ENCODE data around the gene TPD52L3. TPM values are rescaled to one million over a fixed set of nuclear protein-coding genes. Genes with fewer than 3 reads are reported as not detected.

The TPD52L3 gene
- total RNA-seq, 4 donors from 2014 or later: not detected

DNA sequence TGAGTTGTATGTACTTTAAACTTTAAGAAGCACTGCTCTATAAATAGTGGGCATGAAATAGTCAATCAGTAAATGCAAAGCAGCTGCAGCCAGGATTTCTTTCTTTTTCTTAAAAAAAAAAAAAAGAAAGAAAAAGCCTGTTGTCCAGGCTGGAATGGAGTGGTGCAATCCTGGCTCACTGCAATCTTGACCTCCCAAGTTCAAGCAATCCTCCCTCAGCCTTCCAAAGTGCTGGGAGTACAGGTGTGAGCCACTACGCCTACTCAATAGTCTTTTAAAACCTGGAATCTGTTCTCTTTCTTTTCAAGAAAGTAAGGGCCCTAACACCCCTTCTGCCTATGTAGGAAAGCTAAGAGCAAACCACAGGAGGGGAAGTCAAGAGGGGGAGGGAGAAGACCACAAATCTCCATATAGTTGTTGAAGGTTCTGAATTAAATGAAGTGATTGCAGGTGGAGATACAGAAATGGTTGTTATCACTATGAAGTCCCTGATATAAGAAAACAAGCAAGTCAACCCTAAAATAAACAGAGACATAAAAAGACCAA lies 20.6 kb upstream of the TPD52L3 start:
- no peaks in the 10 kb centered on the region for H3K36me3 ChIP-seq
- no peak for TF ChIP-seq EP300 (IDR thresholded peaks at IDR 0.05)
- no peak for TF ChIP-seq POLR2AphosphoS5 (IDR thresholded peaks at IDR 0.05)
- TF ChIP-seq, protein P1, sequence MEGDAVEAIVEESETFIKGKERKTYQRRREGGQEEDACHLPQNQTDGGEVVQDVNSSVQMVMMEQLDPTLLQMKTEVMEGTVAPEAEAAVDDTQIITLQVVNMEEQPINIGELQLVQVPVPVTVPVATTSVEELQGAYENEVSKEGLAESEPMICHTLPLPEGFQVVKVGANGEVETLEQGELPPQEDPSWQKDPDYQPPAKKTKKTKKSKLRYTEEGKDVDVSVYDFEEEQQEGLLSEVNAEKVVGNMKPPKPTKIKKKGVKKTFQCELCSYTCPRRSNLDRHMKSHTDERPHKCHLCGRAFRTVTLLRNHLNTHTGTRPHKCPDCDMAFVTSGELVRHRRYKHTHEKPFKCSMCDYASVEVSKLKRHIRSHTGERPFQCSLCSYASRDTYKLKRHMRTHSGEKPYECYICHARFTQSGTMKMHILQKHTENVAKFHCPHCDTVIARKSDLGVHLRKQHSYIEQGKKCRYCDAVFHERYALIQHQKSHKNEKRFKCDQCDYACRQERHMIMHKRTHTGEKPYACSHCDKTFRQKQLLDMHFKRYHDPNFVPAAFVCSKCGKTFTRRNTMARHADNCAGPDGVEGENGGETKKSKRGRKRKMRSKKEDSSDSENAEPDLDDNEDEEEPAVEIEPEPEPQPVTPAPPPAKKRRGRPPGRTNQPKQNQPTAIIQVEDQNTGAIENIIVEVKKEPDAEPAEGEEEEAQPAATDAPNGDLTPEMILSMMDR (IDR thresholded peaks at IDR 0.05): no peak
- no peak for TF ChIP-seq POLR2A (IDR thresholded peaks at IDR 0.05; ENCODE audit: low read depth)
- no peaks in the 10 kb centered on the region for H3K4me1 ChIP-seq
- H3K4me3 ChIP-seq: no peak overlapping the region
- no peak for DNase-seq (ENCODE audit: extremely low spot score)
- H3K27ac ChIP-seq (replicated peaks in 1 of 4): no peak overlapping the region
- H3K9me3 ChIP-seq: no peaks in the 10 kb centered on the region
- WGBS: 89% methylated on average over 1 of the region's 1 CpG
- peaks cover 0 to 4% (median 0%) of the 10 kb centered on the region in 4 donors for H3K27me3 ChIP-seq
- intact Hi-C loops (cut with DNase I): loop anchor here (5.0 kb wide), 1 partner anchor 255 kb away; no protein-coding TSS in a partner anchor

DNA sequence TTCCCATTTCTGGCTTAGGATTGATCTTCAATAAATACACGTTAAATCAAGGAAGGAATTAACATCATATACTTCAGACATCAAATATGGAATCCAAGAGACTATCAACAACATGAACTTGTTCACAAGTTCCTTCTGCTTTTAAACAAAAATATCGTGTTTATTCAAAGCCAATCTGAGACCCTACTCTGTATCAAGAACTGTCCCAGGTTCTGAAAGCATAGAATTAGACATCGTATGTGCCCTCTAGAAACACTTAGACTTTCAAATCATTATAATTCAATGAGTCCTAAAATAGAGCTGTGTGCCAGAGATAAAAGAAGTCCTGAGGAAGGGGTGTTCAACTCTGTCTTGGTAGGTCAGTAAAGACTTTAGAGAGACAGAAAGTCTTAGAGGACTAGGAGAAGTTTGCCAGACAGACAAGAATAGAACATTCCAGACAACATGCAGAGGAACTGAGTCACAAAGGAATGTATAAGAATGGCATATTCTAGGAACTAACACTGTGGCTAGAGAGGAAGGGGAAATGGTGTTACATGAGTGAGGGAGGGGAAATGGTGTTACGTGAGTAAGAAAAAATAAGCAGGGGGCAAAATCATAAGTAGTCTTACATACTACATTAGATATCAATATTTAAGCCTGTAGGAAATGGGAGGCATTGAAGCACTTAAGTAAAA lies 2.9 kb downstream of the TPD52L3 start:
- Histone ChIP-seq H3K4me1 (no peaks in the 10 kb centered on the region), H3K36me3 (no peaks in the 10 kb centered on the region), H3K27me3 (no peaks in the 10 kb centered on the region), H3K4me3 (no peak overlapping the region), H3K9me3 (peaks cover 0 to 18% (median 14%) of the 10 kb centered on the region in 4 donors), H3K27ac (replicated peaks in 1 of 4) (no peak overlapping the region)
- WGBS: 77% methylated on average over 4 of the region's 4 CpGs
- DNase-seq (ENCODE audit: extremely low spot score): no peak
- intact Hi-C loops (cut with DNase I): no loop called here
- TF ChIP-seq POLR2A (IDR thresholded peaks at IDR 0.05; ENCODE audit: low read depth) (no peak), EP300 (IDR thresholded peaks at IDR 0.05) (no peak), POLR2AphosphoS5 (IDR thresholded peaks at IDR 0.05) (no peak)
- TF ChIP-seq, protein P1 (IDR thresholded peaks at IDR 0.05): no peak

DNA sequence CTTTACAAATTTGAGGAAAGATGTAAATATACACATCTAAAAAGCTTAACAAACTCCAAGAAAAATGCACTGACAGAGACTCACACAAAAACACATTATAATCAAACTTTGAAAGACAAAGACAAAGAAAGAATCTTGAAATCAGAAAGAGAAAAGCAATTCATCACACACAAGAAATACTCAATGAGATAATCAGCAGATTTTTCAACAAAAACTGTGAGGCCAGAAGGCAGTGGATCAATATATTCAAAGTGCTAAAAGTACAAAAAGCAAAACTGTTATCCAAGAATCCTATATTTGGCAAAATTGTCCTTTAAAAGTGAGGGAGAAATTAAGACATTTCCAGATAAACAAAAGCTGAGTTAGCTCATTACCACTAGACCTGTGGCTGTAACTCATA lies 6.1 kb downstream of the TPD52L3 start:
- Histone ChIP-seq H3K27me3 (no peaks in the 10 kb centered on the region), H3K27ac (replicated peaks in 1 of 4) (no peak overlapping the region), H3K36me3 (no peaks in the 10 kb centered on the region), H3K9me3 (peaks cover 0 to 27% (median 18%) of the 10 kb centered on the region in 4 donors), H3K4me3 (no peak overlapping the region), H3K4me1 (no peaks in the 10 kb centered on the region)
- DNase-seq (ENCODE audit: extremely low spot score): no peak
- intact Hi-C loops (cut with DNase I): no loop called here
- no peak for TF ChIP-seq EP300 (IDR thresholded peaks at IDR 0.05)
- TF ChIP-seq, protein P1 (IDR thresholded peaks at IDR 0.05): no peak
- no peak for TF ChIP-seq POLR2AphosphoS5 (IDR thresholded peaks at IDR 0.05)
- no peak for TF ChIP-seq POLR2A (IDR thresholded peaks at IDR 0.05; ENCODE audit: low read depth)

DNA sequence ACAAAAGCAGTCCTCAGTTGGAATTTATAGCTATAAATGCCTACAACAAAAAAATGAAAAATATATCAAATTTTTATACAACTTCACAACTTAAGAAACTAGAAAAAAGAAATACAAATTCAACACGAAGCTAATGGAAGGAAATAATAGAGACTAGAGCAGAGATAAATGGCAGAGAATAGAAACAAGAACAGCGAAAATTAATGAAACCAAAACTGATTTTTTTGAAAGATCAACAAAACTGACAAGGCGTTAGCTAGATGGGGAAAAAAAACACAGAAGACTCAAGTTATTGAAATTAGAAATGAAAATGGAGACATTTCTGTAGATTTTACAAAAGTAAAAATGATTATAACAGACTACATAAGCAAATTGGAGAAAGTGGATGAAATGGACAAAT lies 20.6 kb downstream of the TPD52L3 start:
- TF ChIP-seq POLR2A (IDR thresholded peaks at IDR 0.05; ENCODE audit: low read depth) (no peak), EP300 (IDR thresholded peaks at IDR 0.05) (no peak), POLR2AphosphoS5 (IDR thresholded peaks at IDR 0.05) (no peak)
- TF ChIP-seq, protein P1 (IDR thresholded peaks at IDR 0.05): no peak
- intact Hi-C loops (cut with DNase I): no loop called here
- no peaks in the 10 kb centered on the region for H3K36me3 ChIP-seq
- no peak overlapping the region for H3K4me3 ChIP-seq
- H3K27ac ChIP-seq (replicated peaks in 1 of 4): no peak overlapping the region
- no peaks in the 10 kb centered on the region for H3K9me3 ChIP-seq
- H3K4me1 ChIP-seq: no peaks in the 10 kb centered on the region
- WGBS: 72% methylated on average over 3 of the region's 3 CpGs
- no peaks in the 10 kb centered on the region for H3K27me3 ChIP-seq
- DNase-seq (ENCODE audit: extremely low spot score): no peak

Measured in esophagus muscularis mucosa (tissue), 4 donors.